HL-60 (cell line): ENCODE data around the gene ANKRD13A.

ENCODE experiments used
- DNase-seq, 2 experiments: peaks; one replicate each; pipeline ENCODE4 v3.0.0-alpha.2; 2010 to 2020; ENCODE audit warnings: low read depth in 1 of 2, low spot score in 1 of 2
- H3K27ac ChIP-seq: fragments of 250-450 bp; sonication (Bioruptor Pico); replicated peaks from 2 replicates; pipeline ENCODE4 v1.5.1; 2020; ENCODE audit warnings: mild to moderate bottlenecking, moderate library complexity
- H3K27me3 ChIP-seq: fragments of 250-450 bp; sonication (Bioruptor Pico); 2 replicates; pipeline ENCODE4 v1.5.1; 2021; ENCODE audit warnings: mild to moderate bottlenecking, moderate library complexity; ENCODE audit not compliant: insufficient read depth, poor library complexity, severe bottlenecking
- H3K4me3 ChIP-seq: replicated peaks from 2 replicates; pipeline ENCODE4 v1.5.1; 2011; ENCODE audit warnings: mild to moderate bottlenecking, control low read depth, low read length; ENCODE audit not compliant: insufficient read depth
- CTCF ChIP-seq: IDR thresholded peaks from one replicate; pipeline ENCODE4 v1.5.1; 2011; ENCODE audit warnings: low read length, control low read depth, inconsistent platforms; ENCODE audit not compliant: insufficient read depth
- GABPA ChIP-seq: IDR thresholded peaks from 2 replicates; pipeline ENCODE4 v1.6.1; 2012; ENCODE audit warnings: low read depth
- POLR2AphosphoS5 ChIP-seq: IDR thresholded peaks from 2 replicates; pipeline ENCODE4 v1.6.1; 2012; ENCODE audit warnings: low read depth
- REST ChIP-seq: IDR thresholded peaks from 2 replicates; pipeline ENCODE4 v1.6.1; 2012; ENCODE audit warnings: low read depth; ENCODE audit not compliant: insufficient replicate concordance
- SPI1 ChIP-seq: IDR thresholded peaks from 2 replicates; pipeline ENCODE4 v1.6.1; 2012; ENCODE audit warnings: low read depth, mild to moderate bottlenecking, borderline replicate concordance

ANKRD13A gene

GRCh38 chr12:109967383-109968031 lies 31.7 kb upstream of the ANKRD13A start:
- Histone ChIP-seq H3K27ac (no peak overlapping the region), H3K4me3 (no peak overlapping the region), H3K27me3 (no peaks in the 10 kb centered on the region)
- TF ChIP-seq REST, result no peak
- TF ChIP-seq SPI1, result no peak
- TF ChIP-seq POLR2AphosphoS5, result no peak
- no peak for TF ChIP-seq CTCF
- no peak for TF ChIP-seq GABPA
- no peak for DNase-seq

DNA sequence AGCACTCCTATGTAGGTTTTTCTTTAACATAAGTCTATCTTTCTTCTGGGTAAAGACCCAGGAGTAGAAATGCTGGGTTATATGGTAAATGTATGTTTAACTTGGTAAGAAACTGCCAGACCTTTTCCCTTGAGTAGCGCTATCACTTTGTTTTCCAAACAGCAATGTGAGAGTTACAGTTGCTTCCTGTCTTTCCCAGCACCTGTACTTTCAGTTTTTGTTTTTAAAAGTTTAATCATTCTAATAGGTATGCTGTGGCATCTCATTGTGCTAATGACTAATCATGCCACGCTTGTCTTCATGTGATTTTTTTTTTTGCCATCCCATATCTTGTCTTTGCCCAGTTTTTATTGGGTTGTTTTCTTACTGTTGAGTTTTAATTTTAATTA lies 31.2 kb upstream of the ANKRD13A start:
- H3K27me3 ChIP-seq, result no peaks in the 10 kb centered on the region
- H3K4me3 ChIP-seq, result no peak overlapping the region
- TF ChIP-seq POLR2AphosphoS5, result no peak
- no peak for TF ChIP-seq GABPA
- TF ChIP-seq CTCF, result no peak
- no peak for TF ChIP-seq SPI1
- TF ChIP-seq REST, result no peak
- no peak for DNase-seq
- H3K27ac ChIP-seq, result no peak overlapping the region

GRCh38 chr12:109968801-109969200 lies 30.4 kb upstream of the ANKRD13A start:
- Histone ChIP-seq H3K4me3 (no peak overlapping the region), H3K27ac (no peak overlapping the region), H3K27me3 (no peaks in the 10 kb centered on the region)
- no peak for DNase-seq
- TF ChIP-seq POLR2AphosphoS5 (no peak), SPI1 (no peak), REST (no peak), GABPA (no peak), CTCF (no peak)
